Transverse colon (tissue), 4 donors: ENCODE measurements around the gene SUFU.

ENCODE experiments used
- CTCF ChIP-seq, 5 experiments: fragments of 200-600 bp in 3 of 5; fragments of 450-650 bp in 2 of 5; sonication (generic) in 3 of 5; IDR thresholded peaks; 1 replicate in 2 of 5; 2 replicates in 3 of 5; pipeline ENCODE4 v1.5.1; 2016 to 2017; ENCODE audit warnings: antibody characterized with exemption in 5 of 5, inconsistent platforms in 3 of 5, mild to moderate bottlenecking in 2 of 5, moderate library complexity in 1 of 5
- POLR2AphosphoS5 ChIP-seq, 3 donors: sonication (generic); formaldehyde crosslinking; IDR thresholded peaks; one replicate each; pipeline ENCODE4 v1.6.1; 2016; ENCODE audit warnings: antibody characterized with exemption in 3 of 3

GRCh38 chr10:102676534-102677315 is 173.0 kb downstream of the SUFU start:
- TF ChIP-seq CTCF (IDR thresholded peaks at IDR 0.05) (no peak), POLR2AphosphoS5 (IDR thresholded peaks at IDR 0.05) (no peak)
